Measurements from ENCODE around the gene FRMD4A.

FRMD4A gene

DNA sequence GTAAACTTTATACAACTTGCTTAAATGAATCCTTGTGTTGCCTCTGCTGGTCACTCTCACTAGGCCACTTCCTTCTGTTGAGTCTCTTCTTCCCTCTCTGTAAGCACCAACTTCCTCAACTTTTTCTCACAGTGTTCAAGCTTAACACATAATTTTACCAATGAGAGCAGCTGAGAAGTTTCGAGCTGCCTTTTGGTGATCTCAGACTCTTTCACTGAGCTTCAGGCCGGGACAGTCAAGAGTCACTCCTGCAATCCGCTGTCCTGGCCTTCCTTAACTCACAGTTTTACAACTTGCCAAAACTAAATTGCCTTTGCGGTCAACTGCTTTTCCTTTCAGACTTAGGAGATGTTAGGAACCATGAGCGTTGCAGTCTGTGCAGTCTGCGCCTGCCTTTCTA lies 696.5 kb downstream of the FRMD4A start:
- Mint-ChIP-seq H3K27ac (peak overlapping the region in 2 of 3 experiments; percentile 13 to 52), H3K36me3 (ENCODE audit: low read depth) (peaks cover 27% of the 10 kb centered on the region), H3K27me3 (ENCODE audit: low read depth) (no peaks in the 10 kb centered on the region), H3K4me3 (no peak overlapping the region), H3K9me3 (no peaks in the 10 kb centered on the region), H3K4me1 (peaks cover 28% of the 10 kb centered on the region)
- no peak for TF ChIP-seq CTCF (IDR thresholded peaks at IDR 0.05; ENCODE audit: unreplicated experiment in 3 of 3)

DNA sequence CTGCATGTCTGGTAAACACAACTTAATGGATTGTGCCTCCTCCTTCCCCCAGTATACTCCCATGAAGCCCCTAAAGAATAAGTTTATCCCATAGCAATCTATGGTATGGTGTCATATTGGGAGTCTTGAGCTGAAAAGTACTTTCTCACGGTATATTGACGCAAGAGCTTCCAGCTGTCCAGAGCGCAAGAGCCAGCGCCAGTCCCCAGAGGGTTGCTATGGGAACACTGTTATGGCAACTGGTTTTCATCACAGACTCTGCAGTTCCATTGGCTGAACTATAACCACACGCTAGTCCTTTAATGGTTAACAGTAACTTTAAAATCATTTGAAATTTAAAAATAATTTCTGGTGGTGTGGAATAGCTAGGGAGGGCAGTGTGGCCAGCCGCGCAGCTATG lies 697.0 kb downstream of the FRMD4A start:
- H3K4me1 Mint-ChIP-seq, result peaks cover 32% of the 10 kb centered on the region
- TF ChIP-seq CTCF (IDR thresholded peaks at IDR 0.05; ENCODE audit: unreplicated experiment in 3 of 3), result no peak
- no peaks in the 10 kb centered on the region for H3K27me3 Mint-ChIP-seq (ENCODE audit: low read depth)
- H3K9me3 Mint-ChIP-seq, result no peaks in the 10 kb centered on the region
- H3K4me3 Mint-ChIP-seq, result no peak overlapping the region
- peak overlapping the region; percentile 52 to 74 (median 60) for H3K27ac Mint-ChIP-seq
- peaks cover 27% of the 10 kb centered on the region for H3K36me3 Mint-ChIP-seq (ENCODE audit: low read depth)

GRCh38 chr10:13632884-13633440 lies 697.8 kb downstream of the FRMD4A start:
- Mint-ChIP-seq H3K4me3 (no peak overlapping the region), H3K4me1 (peaks cover 34% of the 10 kb centered on the region), H3K36me3 (ENCODE audit: low read depth) (peaks cover 22% of the 10 kb centered on the region), H3K9me3 (no peaks in the 10 kb centered on the region), H3K27ac (peak overlapping the region; percentile 12 to 60 (median 52)), H3K27me3 (ENCODE audit: low read depth) (no peaks in the 10 kb centered on the region)
- no peak for TF ChIP-seq CTCF (IDR thresholded peaks at IDR 0.05; ENCODE audit: unreplicated experiment in 3 of 3)

DNA sequence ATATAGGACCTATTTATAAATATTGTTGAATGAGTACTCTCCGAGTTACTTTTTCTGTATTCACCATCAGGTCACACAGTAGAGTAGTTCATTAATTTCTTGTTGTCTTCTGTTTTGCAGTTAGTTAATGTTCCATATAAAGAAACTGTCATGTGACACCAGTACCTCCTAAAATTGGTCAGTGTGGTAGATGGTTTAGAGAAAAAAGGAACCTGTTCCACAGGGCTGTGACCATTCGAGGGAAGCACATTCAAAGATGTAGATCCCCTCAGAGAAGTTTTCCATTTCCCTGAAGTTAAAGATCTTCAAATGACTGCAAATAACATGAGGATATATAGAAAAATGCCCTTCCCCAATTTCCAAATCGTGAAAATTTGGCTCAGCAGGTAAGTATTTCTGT lies 698.3 kb downstream of the FRMD4A start:
- no peak for TF ChIP-seq CTCF (IDR thresholded peaks at IDR 0.05; ENCODE audit: unreplicated experiment in 3 of 3)
- peaks cover 34% of the 10 kb centered on the region for H3K4me1 Mint-ChIP-seq

DNA sequence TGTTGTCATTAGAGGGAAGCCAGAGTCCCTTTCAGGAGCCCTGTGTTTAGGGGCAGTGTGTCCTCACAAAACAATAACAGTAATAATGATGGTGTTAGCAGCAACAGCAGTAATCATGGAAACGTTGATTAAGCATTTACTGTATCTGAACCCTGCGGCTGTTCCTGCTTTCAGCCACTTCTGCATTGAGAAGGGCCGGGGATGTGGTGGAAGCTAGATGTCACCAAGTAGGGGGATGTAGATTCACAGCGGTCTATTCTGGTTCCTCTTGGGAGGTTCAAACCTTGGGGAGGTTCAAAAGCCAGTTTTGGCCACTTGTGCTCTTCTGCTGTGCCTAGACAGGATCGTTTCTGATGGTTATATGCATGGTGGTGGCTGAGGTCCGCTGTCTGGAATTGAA lies 699.1 kb downstream of the FRMD4A start:
- no peaks in the 10 kb centered on the region for H3K9me3 Mint-ChIP-seq
- peaks cover 19% of the 10 kb centered on the region for H3K36me3 Mint-ChIP-seq (ENCODE audit: low read depth)
- H3K27me3 Mint-ChIP-seq (ENCODE audit: low read depth), result no peaks in the 10 kb centered on the region
- peaks cover 34% of the 10 kb centered on the region for H3K4me1 Mint-ChIP-seq
- H3K27ac Mint-ChIP-seq, result peak overlapping the region in 2 of 3 experiments; percentile 6 to 31
- no peak overlapping the region for H3K4me3 Mint-ChIP-seq
- no peak for TF ChIP-seq CTCF (IDR thresholded peaks at IDR 0.05; ENCODE audit: unreplicated experiment in 3 of 3)

More for the DNA sequence above, 698.3 kb downstream of the FRMD4A start:
- H3K9me3 Mint-ChIP-seq, result no peaks in the 10 kb centered on the region
- no peaks in the 10 kb centered on the region for H3K27me3 Mint-ChIP-seq (ENCODE audit: low read depth)
- peaks cover 19% of the 10 kb centered on the region for H3K36me3 Mint-ChIP-seq (ENCODE audit: low read depth)
- no peak overlapping the region for H3K4me3 Mint-ChIP-seq
- H3K27ac Mint-ChIP-seq, result peak overlapping the region; percentile 12 to 60 (median 52)

DNA sequence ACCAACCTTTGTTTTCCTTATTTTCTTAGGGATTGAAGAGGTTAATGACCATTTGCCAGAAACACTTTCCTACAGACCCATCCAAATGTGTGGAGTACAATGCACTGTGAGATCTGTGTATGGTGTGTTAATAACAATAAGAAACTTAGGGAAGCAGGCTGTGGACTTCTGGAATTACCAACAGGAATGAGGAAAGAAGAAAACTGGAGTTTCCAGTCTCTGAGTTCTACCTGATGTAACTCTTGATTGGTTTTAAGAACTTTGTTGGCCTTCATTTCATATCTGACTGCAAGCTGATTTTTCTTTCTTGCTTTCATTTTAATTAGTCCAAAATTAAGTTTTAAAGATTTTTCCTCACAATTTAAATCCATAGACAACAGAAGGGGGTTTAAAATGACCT lies 700.5 kb downstream of the FRMD4A start:
- Mint-ChIP-seq H3K27ac (peak overlapping the region in 2 of 3 experiments; percentile 27 to 47), H3K27me3 (ENCODE audit: low read depth) (no peaks in the 10 kb centered on the region), H3K4me1 (peaks cover 34% of the 10 kb centered on the region), H3K36me3 (ENCODE audit: low read depth) (peaks cover 18% of the 10 kb centered on the region), H3K9me3 (no peaks in the 10 kb centered on the region), H3K4me3 (no peak overlapping the region)
- no peak for TF ChIP-seq CTCF (IDR thresholded peaks at IDR 0.05; ENCODE audit: unreplicated experiment in 3 of 3)

Data from nephron (organoid).